Measurements from ENCODE around the gene STK24. TPM values are rescaled to one million over a fixed set of nuclear protein-coding genes. Genes with fewer than 3 reads are reported as not detected.
"Not testable (repeated sequence)": the region's sequence is repeated elsewhere in the genome, so short reads cannot be mapped to it uniquely, and the experiment has no call there.

STK24 gene
- total and polyA plus RNA-seq, 5 donors: 44.9 to 66.9 (median 62.2) TPM

DNA sequence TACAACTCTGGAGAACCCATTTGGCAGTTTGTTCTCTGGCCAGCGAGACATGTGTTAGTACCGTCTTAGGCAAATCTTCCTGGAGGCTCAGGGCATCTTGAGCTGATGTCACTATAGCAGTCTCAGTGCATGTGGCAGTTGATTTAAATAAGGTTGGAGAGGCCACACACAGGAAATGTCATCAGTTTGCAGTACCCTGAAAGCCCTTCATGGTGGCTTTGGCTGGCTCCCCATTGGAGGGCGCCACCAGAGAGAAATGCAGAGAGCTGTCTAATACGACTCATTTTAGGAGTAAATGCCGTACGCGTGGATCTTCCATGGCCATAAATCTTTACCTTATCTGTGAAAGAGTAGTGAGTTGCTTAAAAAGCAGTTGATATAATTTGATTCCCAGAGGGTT, 163.1 kb downstream of the STK24 start:
- Histone ChIP-seq H3K4me1 (ENCODE audit: control insufficient read depth, insufficient read depth, low read length) (no peaks in the 10 kb centered on the region), H3K27me3 (ENCODE audit: control insufficient read depth, insufficient read depth) (no peaks in the 10 kb centered on the region), H3K9me3 (ENCODE audit: control insufficient read depth, low read length) (no peaks in the 10 kb centered on the region), H3K27ac (ENCODE audit: low read length) (no peak overlapping the region), H3K4me3 (ENCODE audit: low read length) (no peak overlapping the region)
- 85% methylated on average over 7 of the region's 7 CpGs for WGBS
- intact Hi-C loops (cut with DNase I): no loop called here
- DNase-seq (no peak), ATAC-seq (no peak)

GRCh38 chr13:98413278-98413677, 163.6 kb downstream of the STK24 start:
- H3K9me3 ChIP-seq (ENCODE audit: control insufficient read depth, low read length); DNase-seq; H3K27me3 ChIP-seq (ENCODE audit: control insufficient read depth, insufficient read depth); intact Hi-C loops (cut with DNase I); ATAC-seq; H3K4me1 ChIP-seq (ENCODE audit: control insufficient read depth, insufficient read depth, low read length); H3K4me3 ChIP-seq (ENCODE audit: low read length); H3K27ac ChIP-seq (ENCODE audit: low read length): not testable (repeated sequence)
- 95% methylated on average over 3 of the region's 3 CpGs for WGBS

GRCh38 chr13:98411617-98412265, 165.2 kb downstream of the STK24 start:
- peak; percentile 55 to 65 for ATAC-seq
- intact Hi-C loops (cut with DNase I): no loop called here
- 63% methylated on average over 16 of the region's 16 CpGs for WGBS
- Histone ChIP-seq H3K27ac (ENCODE audit: low read length) (no peak overlapping the region), H3K4me3 (ENCODE audit: low read length) (no peak overlapping the region), H3K4me1 (ENCODE audit: control insufficient read depth, insufficient read depth, low read length) (no peaks in the 10 kb centered on the region), H3K9me3 (ENCODE audit: control insufficient read depth, low read length) (no peaks in the 10 kb centered on the region), H3K27me3 (ENCODE audit: control insufficient read depth, insufficient read depth) (no peaks in the 10 kb centered on the region)
- DNase-seq: peak; percentile 39 to 77 (median 69)

DNA sequence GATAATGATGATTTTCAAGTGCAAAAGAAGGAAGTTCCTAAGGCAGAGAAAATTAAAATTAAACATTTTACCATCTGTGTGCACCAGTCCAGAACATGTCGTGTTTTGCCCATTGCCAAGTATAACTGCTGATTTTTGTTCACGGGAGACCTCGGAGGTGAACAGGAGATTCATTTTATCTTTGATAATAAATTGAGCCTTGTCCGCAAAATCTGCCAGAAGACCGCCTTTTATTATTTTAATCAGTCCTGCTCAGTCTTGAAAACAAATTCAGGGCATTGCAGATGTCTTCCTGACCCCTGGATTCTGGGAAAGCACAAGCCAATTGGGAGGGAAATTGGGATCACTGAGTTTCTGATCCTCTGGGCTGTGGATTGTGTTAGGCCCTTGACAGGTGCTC, 165.9 kb downstream of the STK24 start:
- DNase-seq (no peak), ATAC-seq (no peak)
- intact Hi-C loops (cut with DNase I): no loop called here
- Histone ChIP-seq H3K4me3 (ENCODE audit: low read length) (no peak overlapping the region), H3K9me3 (ENCODE audit: control insufficient read depth, low read length) (no peaks in the 10 kb centered on the region), H3K27me3 (ENCODE audit: control insufficient read depth, insufficient read depth) (no peaks in the 10 kb centered on the region), H3K4me1 (ENCODE audit: control insufficient read depth, insufficient read depth, low read length) (no peaks in the 10 kb centered on the region), H3K27ac (ENCODE audit: low read length) (no peak overlapping the region)
- WGBS: 72% methylated on average over 5 of the region's 5 CpGs

DNA sequence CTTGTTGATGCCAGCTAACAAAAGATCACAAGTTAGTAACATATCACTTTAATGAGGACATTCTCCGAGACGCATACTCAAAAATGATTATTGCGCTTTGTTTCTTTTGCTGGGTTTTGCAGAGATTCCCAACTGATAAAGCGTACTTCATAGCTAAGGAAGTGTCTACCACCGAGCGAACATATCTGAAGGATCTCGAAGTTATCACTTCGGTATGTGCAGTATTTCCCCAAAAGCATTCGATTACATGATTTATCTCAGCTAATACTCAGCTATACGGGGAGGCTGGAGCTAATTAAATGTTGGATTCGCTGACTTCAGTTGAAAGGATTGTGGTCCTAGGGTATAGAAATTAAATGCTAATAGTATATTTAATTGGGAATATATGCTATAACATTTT, 166.3 kb downstream of the STK24 start:
- ATAC-seq (no peak), DNase-seq (no peak)
- H3K27me3 ChIP-seq (ENCODE audit: control insufficient read depth, insufficient read depth): no peaks in the 10 kb centered on the region
- H3K4me3 ChIP-seq (ENCODE audit: low read length): no peak overlapping the region
- intact Hi-C loops (cut with DNase I): no loop called here
- H3K9me3 ChIP-seq (ENCODE audit: control insufficient read depth, low read length): no peaks in the 10 kb centered on the region
- WGBS: 92% methylated on average over 11 of the region's 11 CpGs
- no peak overlapping the region for H3K27ac ChIP-seq (ENCODE audit: low read length)
- no peaks in the 10 kb centered on the region for H3K4me1 ChIP-seq (ENCODE audit: control insufficient read depth, insufficient read depth, low read length)

GRCh38 chr13:98409281-98409680, 167.6 kb downstream of the STK24 start:
- ATAC-seq: no peak
- no peak overlapping the region for H3K27ac ChIP-seq (ENCODE audit: low read length)

GRCh38 chr13:98407575-98407974, 169.3 kb downstream of the STK24 start:
- H3K27me3 ChIP-seq (ENCODE audit: control insufficient read depth, insufficient read depth): no peaks in the 10 kb centered on the region
- no peaks in the 10 kb centered on the region for H3K4me1 ChIP-seq (ENCODE audit: control insufficient read depth, insufficient read depth, low read length)
- intact Hi-C loops (cut with DNase I): no loop called here
- ATAC-seq (no peak), DNase-seq (no peak)
- no peak overlapping the region for H3K27ac ChIP-seq (ENCODE audit: low read length)
- no peak overlapping the region for H3K4me3 ChIP-seq (ENCODE audit: low read length)
- no peaks in the 10 kb centered on the region for H3K9me3 ChIP-seq (ENCODE audit: control insufficient read depth, low read length)
- 96% methylated on average over 4 of the region's 4 CpGs for WGBS

More at GRCh38 chr13:98409281-98409680, 167.6 kb downstream of the STK24 start:
- Histone ChIP-seq H3K9me3 (ENCODE audit: control insufficient read depth, low read length) (no peaks in the 10 kb centered on the region), H3K4me3 (ENCODE audit: low read length) (no peak overlapping the region), H3K27me3 (ENCODE audit: control insufficient read depth, insufficient read depth) (no peaks in the 10 kb centered on the region), H3K4me1 (ENCODE audit: control insufficient read depth, insufficient read depth, low read length) (no peaks in the 10 kb centered on the region)
- intact Hi-C loops (cut with DNase I): no loop called here
- 97% methylated on average over 13 of the region's 13 CpGs for WGBS
- no peak for DNase-seq

DNA sequence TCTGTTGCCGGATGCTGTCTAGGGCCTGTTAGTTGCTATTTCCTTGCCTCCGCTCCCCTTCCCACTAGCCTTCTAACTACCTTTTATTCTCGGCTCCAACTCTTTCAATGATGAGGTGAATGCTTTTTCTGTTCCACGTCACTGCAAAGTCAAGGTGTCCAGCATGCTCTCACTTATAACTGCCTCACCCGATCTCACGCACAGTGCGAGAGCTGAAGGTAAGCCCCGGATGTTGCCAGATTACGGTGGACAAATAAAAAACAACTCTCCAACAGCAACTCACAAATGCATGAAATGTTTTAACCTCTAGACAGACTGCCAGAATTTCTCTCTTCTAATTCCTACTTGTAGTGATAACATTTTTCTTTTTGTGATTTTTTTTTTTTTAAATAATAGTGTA, 169.9 kb downstream of the STK24 start:
- ATAC-seq (no peak), DNase-seq (no peak)
- Histone ChIP-seq H3K9me3 (ENCODE audit: control insufficient read depth, low read length) (no peaks in the 10 kb centered on the region), H3K4me3 (ENCODE audit: low read length) (no peak overlapping the region), H3K27ac (ENCODE audit: low read length) (no peak overlapping the region), H3K4me1 (ENCODE audit: control insufficient read depth, insufficient read depth, low read length) (no peaks in the 10 kb centered on the region), H3K27me3 (ENCODE audit: control insufficient read depth, insufficient read depth) (no peaks in the 10 kb centered on the region)
- WGBS: 97% methylated on average over 9 of the region's 9 CpGs
- intact Hi-C loops (cut with DNase I): no loop called here

GRCh38 chr13:98406427-98406826, 170.5 kb downstream of the STK24 start:
- intact Hi-C loops (cut with DNase I): no loop called here
- ATAC-seq (no peak), DNase-seq (no peak)
- H3K27me3 ChIP-seq (ENCODE audit: control insufficient read depth, insufficient read depth): no peaks in the 10 kb centered on the region
- H3K27ac ChIP-seq (ENCODE audit: low read length): no peak overlapping the region
- no peak overlapping the region for H3K4me3 ChIP-seq (ENCODE audit: low read length)
- WGBS: 91% methylated on average over 9 of the region's 9 CpGs
- H3K4me1 ChIP-seq (ENCODE audit: control insufficient read depth, insufficient read depth, low read length): no peaks in the 10 kb centered on the region
- H3K9me3 ChIP-seq (ENCODE audit: control insufficient read depth, low read length): no peaks in the 10 kb centered on the region

DNA sequence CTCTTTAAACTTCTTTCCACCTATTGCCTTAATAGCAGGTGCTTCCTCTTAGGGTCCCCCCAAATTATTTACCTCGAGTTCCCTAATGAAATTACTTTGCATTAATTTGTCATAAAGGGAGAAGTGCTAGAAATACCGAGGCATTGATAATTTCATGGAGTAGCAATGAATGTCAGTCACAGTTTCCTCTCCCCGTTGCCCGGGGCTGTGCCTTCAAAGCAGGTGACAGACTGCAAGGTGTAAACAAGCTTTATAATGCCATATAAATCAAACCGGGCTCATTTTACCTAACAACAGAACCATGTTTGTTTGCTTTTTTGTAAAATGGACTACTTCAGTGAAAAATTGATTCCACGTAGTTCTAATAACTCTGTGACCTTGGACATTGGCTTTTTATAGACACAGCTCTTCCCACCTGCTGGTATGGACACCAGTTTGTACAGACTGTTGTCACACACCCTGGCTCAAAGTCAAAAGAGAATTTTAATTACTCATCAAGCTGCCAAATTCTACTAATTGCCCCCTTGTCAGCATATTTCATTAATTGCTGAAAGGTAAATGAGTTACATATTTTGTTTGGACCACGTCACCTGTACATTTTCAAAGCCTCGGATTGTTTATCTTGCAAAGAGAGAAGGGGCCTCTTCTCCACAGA, 171.1 kb downstream of the STK24 start:
- ATAC-seq (no peak), DNase-seq (no peak)
- H3K27me3 ChIP-seq (ENCODE audit: control insufficient read depth, insufficient read depth): no peaks in the 10 kb centered on the region
- WGBS: 79% methylated on average over 8 of the region's 8 CpGs
- H3K4me3 ChIP-seq (ENCODE audit: low read length): no peak overlapping the region
- intact Hi-C loops (cut with DNase I): no loop called here
- H3K9me3 ChIP-seq (ENCODE audit: control insufficient read depth, low read length): no peaks in the 10 kb centered on the region
- no peak overlapping the region for H3K27ac ChIP-seq (ENCODE audit: low read length)
- H3K4me1 ChIP-seq (ENCODE audit: control insufficient read depth, insufficient read depth, low read length): no peaks in the 10 kb centered on the region

GRCh38 chr13:98405107-98405571, 171.8 kb downstream of the STK24 start:
- 53% methylated on average over 7 of the region's 7 CpGs for WGBS
- ATAC-seq: peak; percentile 60 to 76

More at GRCh38 chr13:98405107-98405571, 171.8 kb downstream of the STK24 start:
- Histone ChIP-seq H3K4me3 (ENCODE audit: low read length) (no peak overlapping the region), H3K27me3 (ENCODE audit: control insufficient read depth, insufficient read depth) (no peaks in the 10 kb centered on the region), H3K9me3 (ENCODE audit: control insufficient read depth, low read length) (no peaks in the 10 kb centered on the region), H3K27ac (ENCODE audit: low read length) (no peak overlapping the region), H3K4me1 (ENCODE audit: control insufficient read depth, insufficient read depth, low read length) (no peaks in the 10 kb centered on the region)
- intact Hi-C loops (cut with DNase I): no loop called here
- peak in 2 of 3 donors; percentile 36 to 65 for DNase-seq
